NCI-H146 (cell line): Measurements from ENCODE around the gene ZCCHC9.
"Not testable (repeated sequence)": the region's sequence is repeated elsewhere in the genome, so short reads cannot be mapped to it uniquely, and the experiment has no call there.

Experiments used
- DNase-seq: peaks from one replicate; lab custom pipeline; 2025; lab: John Stamatoyannopoulos, UW

The ZCCHC9 gene

DNA sequence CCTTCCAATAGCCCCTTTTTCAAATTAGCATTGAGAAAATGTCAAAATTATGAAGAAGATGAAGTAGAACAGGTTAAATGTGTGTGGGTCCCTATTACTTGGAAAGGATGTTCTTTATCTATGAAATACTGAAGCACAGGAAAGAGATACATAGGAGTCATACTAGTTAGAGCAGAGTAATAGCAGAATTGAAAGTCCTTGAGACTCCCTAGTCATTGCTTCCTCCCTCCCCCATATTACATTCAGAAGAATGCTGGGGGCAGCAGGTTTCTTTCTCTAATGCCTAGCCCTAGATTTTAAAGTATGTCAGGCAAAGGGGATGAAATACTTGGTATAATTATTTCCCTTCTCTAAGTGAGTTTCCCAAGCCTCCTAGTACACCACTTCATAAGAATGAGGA is 4.4 kb downstream of the ZCCHC9 start:
- no peak for DNase-seq

DNA sequence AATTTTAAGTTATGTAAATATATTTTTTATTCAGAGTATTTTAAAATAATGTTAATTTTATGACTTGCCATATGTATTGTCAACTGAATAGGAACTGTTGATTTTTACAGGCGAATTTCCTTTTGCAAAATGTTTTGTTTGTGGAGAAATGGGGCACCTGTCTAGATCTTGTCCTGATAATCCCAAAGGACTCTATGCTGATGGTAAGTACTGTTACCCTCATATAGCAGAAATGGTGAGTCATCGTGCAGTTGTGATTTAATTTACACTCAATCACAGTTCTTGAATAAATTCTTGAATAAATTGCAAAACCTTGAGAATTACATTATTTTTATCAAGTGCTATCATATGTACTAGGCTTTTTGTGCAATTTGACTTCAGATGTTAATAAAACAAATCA is 7.4 kb downstream of the ZCCHC9 start:
- DNase-seq = no peak

DNA sequence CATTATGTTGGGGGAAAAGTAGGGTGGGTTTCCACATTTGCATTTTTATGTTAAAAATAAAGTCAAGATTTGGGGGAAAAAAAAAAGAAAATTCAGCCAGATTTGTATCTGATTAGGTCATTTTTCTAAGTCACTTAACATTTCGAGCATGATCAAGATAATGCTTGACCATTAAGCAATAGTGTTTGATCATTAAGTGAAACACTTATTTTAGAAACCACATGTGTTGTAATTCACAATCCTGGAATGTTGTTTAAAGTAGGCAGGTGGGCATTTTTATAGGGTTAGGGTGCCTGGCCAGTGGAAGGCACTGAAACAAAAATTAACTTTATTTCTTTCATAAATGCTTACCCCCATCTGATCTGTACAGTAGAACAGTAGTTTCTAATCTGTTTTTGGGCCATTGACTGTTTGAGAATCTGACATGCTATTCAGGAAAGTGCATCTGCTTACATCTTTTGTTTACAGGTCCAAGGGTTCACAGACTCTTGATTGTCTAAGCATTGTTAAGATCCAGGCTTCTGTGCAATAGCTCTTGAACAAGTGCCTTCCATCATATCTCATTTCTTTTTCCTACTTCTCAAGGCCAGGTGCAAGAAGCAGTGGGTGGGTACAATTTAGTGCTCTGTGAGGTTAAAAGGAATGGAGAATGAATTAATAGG is 9.1 kb downstream of the ZCCHC9 start:
- no peak for DNase-seq

DNA sequence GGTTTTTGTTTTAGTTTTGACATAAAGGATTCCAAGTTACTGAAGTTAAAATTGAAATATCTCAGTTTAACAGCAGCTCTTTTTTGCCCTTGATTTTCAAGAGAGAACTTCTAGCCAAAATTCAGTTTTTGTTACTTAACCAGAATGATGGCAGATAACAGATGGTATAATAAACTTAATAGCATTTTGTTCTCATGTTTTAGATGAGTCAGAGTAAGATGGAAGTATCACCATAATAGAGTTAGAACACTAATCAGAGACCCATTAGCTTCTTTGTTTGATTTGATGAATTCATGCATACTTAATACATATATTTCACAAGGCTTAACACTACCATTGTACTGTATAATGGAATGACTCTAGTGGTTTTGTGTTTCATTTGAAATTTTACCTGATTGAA is 11.9 kb downstream of the ZCCHC9 start:
- no peak for DNase-seq

DNA sequence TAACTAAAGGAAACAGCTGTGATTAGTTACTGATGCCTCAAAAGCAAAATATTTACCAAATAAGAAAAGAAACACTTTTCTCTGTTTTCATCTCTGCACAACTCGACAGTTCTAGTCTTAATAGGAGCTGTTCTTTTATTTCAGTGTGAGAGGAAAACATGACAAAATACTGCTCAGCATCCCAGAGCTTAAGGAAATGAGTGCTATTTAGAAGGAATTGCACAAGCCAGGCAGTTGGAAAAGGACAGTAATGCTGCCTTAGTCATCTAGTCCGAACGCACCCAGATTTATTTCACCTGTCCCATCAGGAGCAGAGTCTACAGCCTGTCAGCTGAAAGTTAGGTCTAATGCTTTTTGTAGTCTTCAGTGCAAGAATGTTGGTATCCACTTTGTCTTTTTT is 12.3 kb downstream of the ZCCHC9 start:
- no peak for DNase-seq

DNA sequence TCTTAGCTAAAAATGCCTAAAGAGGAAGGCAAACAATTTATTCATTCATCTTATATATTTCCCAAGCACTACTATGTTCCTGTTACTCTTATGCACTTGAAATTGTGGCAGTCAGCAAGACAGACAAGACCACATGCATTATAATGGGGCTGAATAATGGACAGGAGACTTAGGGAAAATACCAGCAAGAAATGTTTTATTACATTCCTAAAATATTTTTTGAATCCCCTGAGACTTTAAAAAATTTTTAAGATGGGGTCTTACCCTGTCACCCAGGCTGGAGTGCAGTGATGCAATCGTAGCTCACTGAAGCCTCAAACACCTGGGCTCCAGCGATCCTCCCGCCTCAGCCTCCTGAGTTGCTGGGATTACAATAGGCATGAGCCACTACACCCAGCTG is 13.2 kb downstream of the ZCCHC9 start:
- no peak for DNase-seq

DNA sequence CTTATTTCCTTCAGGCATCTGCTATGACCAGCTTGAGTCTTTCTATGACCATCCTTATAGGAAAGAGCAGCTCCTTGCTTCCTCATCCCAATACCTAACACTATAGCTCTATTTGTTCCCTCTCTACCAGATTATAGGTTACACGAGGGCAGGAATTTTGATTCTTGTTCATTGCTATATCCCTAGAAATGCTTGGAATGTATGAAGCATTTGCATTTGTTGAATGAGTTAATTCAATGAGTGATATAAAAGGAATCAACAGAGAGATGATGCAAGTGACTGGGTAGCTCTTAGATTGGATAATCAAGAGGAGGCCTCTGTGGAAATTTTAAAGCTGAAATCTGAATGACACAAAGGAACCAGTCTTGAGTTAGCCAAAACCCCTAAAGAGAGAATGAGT is 13.9 kb downstream of the ZCCHC9 start:
- DNase-seq = no peak

DNA sequence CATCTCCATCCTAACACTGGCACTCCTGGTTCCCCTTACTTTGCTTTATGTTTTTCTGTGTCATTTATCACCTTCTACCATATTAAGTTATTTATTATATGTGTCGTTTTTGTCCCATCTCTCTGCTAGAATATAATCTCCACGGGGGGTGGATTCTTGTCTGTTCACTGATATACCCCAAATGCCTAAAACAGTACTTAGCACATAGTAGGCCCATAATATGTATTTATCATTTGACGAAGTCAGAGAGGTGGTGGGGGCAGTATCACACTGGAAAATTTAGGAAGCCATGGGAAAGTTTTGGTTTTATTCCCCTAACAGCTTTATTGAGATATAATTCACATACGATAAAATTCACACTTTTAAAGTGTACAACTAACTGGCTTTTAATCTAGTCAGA is 14.4 kb downstream of the ZCCHC9 start:
- DNase-seq = no peak

DNA sequence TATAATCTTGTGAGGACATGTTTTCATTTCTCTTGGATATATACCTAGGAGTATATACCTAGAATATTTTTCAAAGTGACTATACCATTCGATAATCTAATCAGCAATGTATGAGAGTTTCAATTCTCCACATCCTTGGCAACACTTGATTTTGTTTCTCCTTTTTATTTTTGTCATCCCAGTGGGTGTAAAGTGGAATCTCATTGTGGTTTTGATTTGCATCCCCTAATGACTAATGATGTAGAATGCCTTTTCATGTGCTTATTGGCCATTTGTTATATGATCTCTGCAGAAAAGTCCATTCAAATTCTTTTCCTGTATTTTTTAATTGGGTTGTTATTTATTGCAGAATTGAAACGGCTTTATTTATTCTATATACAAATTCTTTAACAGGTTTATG is 15.2 kb downstream of the ZCCHC9 start:
- no peak for DNase-seq

DNA sequence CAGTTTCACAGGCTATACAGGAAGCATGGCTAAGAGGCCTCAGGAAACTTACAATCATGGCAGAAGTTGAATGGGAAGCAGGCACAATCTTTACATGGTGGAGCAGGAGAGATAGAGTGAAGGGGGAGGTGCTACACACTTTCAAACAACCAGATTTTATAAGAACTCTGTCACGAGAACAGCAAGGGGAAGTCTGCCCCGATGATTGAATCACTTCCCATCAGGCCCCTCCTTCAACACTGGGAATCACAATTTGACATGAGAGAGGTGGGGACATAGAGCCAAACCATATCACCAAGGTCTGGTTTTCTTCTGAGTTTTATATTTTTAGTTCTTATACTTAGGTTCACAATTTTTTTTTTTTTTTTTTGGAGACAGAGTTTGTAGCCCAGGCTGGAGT is 16.1 kb downstream of the ZCCHC9 start:
- DNase-seq = no peak

DNA sequence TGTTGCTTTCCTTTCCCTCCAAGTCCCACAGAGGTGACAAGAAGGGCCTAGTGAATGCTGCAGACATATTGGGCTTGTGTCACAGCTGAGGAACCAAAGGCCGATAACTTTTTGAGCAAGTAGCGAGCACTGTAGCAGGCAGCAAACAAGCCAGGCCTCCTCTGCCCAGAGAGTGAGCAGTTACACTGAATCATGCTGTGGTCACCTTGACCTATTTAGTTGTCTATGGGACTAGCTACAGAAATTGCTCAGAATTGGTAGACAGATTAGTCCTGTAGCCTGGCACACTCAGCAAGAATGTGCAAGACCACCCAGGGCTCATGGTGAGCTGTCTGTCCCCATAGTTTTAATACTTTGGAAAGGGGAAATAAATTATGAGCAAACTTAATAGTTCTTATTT is 25.2 kb downstream of the ZCCHC9 start:
- no peak for DNase-seq

DNA sequence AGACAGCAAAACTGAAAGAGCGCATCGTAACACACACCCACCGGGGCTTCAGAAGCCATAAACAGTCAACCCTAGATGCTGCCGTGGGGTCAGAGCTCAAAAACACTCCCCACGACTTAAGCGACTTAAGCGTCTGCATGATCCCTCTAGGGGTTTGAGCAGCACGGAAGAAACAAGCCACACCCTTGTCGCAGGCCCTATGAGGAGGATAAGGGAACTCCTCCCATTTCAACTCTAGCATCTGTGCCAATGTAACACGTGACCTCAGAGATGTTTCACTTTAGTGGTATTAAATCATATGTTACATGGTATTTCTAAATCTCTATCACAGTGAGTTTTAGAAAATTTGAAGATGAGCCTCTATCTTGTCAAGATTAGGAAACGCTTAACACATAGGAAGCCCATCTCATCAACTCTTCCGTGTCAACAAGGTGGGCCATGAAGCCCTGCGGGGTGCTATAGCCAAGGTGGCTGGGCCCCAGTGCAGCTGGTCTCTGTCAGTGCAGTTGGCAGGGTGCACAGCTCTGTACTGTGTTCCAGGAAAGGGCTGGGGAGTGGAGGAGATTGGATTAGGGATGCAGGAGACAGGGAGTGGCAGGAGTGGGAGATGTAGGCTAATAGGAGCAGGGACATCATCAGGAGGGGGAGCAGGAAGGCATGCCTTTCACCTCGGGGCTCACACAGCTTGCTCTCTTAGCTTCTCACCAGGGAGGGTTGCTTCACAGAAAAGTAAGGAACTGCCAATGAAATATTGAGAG is 33.1 kb downstream of the ZCCHC9 start:
- no peak for DNase-seq

DNA sequence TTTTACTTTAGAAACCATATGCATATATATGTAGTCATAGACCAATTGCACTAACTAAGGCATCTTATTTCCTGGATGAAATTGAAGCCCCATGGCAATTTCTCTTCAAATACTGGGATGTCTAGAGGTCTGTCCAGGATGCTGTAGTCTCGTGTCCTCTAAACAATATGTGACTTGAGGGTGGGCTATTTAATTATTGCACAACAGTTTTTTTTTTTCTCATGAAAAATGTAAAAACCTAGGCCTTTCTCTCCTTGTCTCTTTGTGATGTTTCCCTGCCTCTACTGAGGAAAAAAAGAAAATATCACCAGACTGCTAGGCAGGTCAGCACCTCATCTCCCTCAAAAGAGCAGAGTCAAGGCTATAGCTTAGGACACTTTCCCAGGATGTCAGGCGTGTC is 34.6 kb downstream of the ZCCHC9 start:
- no peak for DNase-seq

DNA sequence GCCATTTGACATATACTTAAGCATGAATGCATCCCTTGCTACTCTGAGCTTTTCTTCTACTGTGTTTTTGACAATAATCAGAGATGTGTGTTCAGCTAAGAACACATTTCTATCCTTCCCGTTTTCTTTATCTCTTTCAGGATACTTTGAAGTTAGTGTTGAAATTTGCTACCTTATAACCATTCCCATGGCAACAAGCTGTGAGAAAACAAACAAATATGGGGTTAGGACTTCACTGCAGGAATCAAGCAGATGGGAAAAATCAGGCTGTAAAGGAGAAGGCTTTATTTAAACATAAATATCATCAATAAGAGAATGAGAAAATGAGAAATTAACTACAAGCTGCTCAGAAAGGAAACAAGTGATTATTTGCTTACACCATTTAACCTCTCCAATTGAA is 35.2 kb downstream of the ZCCHC9 start:
- no peak for DNase-seq

DNA sequence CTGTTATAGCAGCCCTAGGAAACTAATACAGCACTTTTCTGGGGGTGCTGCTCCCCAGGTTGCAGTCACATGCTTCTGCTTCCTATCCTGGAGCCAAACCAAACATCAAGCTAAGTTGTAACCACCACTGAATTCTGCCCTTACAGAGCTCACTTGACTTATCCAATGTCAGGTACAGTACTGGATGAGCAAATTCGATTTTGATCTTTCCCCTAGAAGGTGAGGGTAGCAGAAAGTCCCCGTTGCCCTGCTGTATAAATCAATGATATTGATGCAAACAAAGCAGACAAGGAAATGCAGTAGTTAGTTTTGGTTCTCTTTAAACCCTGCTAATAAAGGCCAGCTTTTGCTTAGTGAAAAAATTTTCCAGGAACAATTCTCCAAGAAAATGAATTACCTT is 36.4 kb downstream of the ZCCHC9 start:
- no peak for DNase-seq

DNA sequence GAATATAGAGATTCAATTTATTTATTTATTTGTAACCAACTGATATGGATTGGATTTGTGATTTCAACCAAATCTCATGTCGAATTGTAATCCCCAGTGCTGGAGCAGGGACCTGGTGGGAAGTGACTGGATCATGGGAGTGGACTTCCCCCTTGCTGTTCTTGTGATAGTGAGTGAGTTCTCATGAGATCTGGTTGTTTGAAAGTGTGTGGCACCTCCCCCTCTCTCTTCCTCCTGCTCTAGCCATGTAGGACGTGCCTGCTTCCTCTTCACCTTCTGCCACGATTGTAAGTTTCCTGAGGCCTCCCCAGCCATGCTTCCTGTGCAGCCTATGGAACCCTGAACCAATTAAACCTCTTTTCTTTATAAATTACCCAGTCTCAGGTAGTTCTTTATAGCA is 36.8 kb downstream of the ZCCHC9 start:
- not testable (repeated sequence) for DNase-seq

DNA sequence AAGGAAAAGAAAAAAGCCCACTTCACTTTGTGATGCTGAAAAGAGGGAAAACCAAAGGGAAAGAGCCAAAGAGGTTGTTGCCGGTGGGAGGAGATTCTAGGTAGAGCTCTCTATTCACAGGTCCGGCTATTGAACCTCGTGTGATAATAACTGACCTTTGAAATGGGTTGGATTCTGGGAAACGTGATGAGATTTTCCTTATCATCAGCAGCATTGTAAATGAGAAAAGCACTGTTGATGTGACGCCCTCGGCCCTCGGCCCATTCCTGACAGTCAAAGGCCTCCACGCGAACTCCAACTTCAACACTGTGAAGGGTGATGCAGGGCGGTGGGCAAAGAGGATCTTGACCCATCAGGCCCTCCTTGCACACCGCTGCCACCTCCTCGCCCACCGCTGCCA is 43.3 kb downstream of the ZCCHC9 start:
- DNase-seq = no peak

DNA sequence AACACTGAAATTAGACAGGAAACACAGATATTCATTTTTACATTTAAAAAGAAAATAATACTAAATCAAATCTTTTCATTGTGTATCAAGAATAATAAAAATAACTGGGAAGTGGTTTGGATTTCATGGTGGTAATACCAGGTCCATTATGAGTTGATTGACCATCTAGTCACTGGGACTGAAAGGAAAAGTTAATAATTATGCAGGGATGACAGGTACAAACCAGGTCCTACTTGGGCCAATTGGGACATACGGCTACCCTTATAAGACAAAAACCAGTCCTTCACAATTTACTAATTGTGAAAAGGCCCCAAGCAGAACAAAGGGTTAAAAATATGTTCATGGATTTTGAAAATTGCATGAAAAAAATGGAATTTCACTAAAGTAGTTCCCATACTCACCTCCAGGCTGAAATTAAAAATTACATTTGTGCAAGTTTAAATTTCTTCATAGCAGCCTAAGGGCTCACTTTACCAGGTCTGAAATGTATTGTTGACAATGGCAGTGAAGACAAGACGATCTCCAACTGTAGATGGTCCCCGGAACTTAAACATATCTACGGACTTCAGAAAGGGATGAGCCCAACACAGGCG is 44.1 kb downstream of the ZCCHC9 start:
- DNase-seq = no peak

DNA sequence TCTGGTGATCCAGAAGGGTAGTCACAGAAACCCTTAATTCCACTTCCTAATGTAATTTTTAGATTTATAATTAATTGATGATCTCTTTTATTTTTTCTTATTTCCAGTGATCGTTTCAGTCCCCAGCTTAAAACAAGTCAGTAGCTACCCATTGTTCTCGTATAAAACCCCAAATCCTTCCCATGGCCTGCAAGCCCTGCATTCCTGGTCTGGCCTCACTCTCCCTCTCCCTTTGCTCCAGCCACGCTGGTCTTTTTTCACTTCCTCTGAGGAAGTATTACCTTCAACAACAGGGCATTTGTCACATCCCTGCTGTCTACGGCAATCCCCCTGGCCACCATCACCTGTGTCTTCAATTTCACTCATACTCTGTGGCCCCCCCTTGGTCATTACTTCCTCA is 47.8 kb downstream of the ZCCHC9 start:
- DNase-seq = no peak

DNA sequence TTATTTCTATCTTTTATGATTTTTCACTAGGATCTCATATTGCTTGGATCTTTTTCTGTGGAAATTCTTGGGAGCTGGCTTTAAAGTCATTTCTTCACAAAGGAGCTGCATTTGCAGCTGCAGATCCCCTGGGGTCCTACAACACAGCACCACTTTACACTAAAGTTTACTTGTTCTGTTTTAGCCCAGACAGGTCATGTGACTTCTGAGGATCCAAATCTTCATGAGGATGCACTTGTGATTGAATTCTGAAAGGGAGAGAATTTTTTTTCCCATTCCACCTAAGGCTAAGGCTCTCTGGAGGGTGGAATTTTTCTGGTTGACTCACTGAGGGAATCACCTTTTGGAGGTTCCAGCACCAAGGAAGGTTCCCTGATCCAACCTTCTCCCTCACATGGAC is 49.1 kb downstream of the ZCCHC9 start:
- no peak for DNase-seq

DNA sequence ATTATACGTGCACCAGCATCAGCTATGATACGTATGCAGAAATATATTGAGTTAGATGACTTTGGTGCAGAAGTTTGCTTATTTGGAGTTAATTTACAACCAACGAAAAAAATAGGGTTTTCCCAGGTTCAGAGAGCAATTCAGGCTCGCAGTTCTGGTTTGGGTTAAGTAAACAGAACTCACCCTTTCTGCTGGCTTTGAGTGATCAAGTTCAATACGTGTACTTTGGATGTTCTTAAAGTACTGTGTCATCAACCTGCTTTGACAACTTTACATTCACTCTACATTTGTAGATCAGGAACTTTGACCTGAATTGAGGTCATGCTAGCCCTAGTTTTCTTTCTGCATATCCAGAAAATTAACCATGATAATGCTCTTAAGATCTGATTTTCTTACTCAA is 51.8 kb downstream of the ZCCHC9 start:
- DNase-seq = no peak

DNA sequence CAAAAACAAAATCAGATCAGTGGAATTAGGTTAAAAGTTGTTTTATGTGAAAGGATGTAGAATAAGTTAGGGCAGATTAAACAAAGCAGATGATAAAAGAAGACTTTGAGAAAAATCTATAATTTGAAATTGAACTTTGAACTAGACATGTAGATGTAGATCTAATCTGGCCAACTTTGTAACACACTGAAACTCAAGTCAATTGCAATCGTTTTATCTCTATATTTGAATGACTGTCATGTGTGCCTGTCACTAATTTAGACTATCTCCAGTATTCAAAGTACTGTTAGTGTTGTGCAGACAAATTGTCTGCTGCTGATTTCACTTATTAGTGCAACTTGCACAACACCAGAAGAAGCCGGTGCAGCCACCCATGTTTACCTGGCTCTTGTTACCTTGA is 52.7 kb downstream of the ZCCHC9 start:
- no peak for DNase-seq
